K562 (cell line): ENCODE results near the gene CCDC78. TPM values are rescaled to one million over a fixed set of nuclear protein-coding genes. Genes with fewer than 3 reads are reported as not detected.
A peak's percentile ranks its signal among the peaks of the same experiment; 100 is the strongest.

Source experiments
- BRF1 ChIP-seq: IDR thresholded peaks from 3 replicates; pipeline ENCODE4 v1.6.1; 2011; ENCODE audit warnings: borderline replicate concordance, mild to moderate bottlenecking; ENCODE audit not compliant: insufficient read length; ENCODE audit errors: extremely low read depth
- CHCHD3 ChIP-seq: fragments of 250-450 bp; sonication (Bioruptor Pico); IDR thresholded peaks from 2 replicates; pipeline ENCODE4 v2.1.2; 2022; ENCODE audit warnings: mild to moderate bottlenecking
- ETV5 ChIP-seq: sonication (generic); formaldehyde crosslinking; IDR thresholded peaks from 2 replicates; pipeline ENCODE4 v1.4.0; 2020; ENCODE audit warnings: low read depth, mild to moderate bottlenecking, missing genetic modification reagents
- HCFC1 ChIP-seq: IDR thresholded peaks from 2 replicates; pipeline ENCODE4 v1.6.1; 2012; ENCODE audit warnings: low read depth, low read length, improper control_type of control experiment
- HNRNPK ChIP-seq: fragments of 200-400 bp; formaldehyde crosslinking; IDR thresholded peaks from one replicate; pipeline ENCODE4 v1.6.1; 2018; ENCODE audit warnings: mild to moderate bottlenecking, low read depth, low read length; ENCODE audit not compliant: poor library complexity, severe bottlenecking
- MTA2 ChIP-seq: fragments of 450-650 bp; IDR thresholded peaks from 2 replicates; pipeline ENCODE4 v1.6.1; 2016; ENCODE audit warnings: low read depth
- NFATC3 ChIP-seq: fragments of 450-650 bp; IDR thresholded peaks from 2 replicates; pipeline ENCODE4 v1.6.1; 2017; ENCODE audit warnings: mild to moderate bottlenecking
- PHB ChIP-seq: fragments of 250-450 bp; sonication (Bioruptor Pico); IDR thresholded peaks from 2 replicates; pipeline ENCODE4 v1.5.0; 2021
- POLR2G ChIP-seq: fragments of 200-400 bp; formaldehyde crosslinking; IDR thresholded peaks from 2 replicates; pipeline ENCODE4 v1.6.1; 2017; ENCODE audit warnings: low read depth, mild to moderate bottlenecking, antibody characterized with exemption, low read length, moderate library complexity
- PPARD ChIP-seq: fragments of 250-450 bp; sonication (Bioruptor Pico); IDR thresholded peaks from 2 replicates; pipeline ENCODE4 v1.8.0; 2022; ENCODE audit warnings: inconsistent platforms, mild to moderate bottlenecking, moderate library complexity
- RAD21 ChIP-seq, 2 experiments: fragments of 250-450 bp in 1 of 2; fragments of 450-650 bp in 1 of 2; sonication (Bioruptor Pico) in 1 of 2; formaldehyde crosslinking in 1 of 2; IDR thresholded peaks in 1 of 2; conservative IDR thresholded peaks in 1 of 2; 2 replicates each; pipeline versions ENCODE4 v1.4.0 to v1.8.0; 2020 to 2022; ENCODE audit warnings: mild to moderate bottlenecking in 2 of 2, moderate library complexity in 1 of 2
- RFX1 ChIP-seq: fragments of 450-650 bp; IDR thresholded peaks from 2 replicates; pipeline ENCODE4 v1.6.1; 2016; ENCODE audit warnings: mild to moderate bottlenecking, moderate library complexity
- SRSF7 ChIP-seq: fragments of 200-400 bp; formaldehyde crosslinking; optimal IDR thresholded peaks from 2 replicates; pipeline ENCODE3; 2017; ENCODE audit warnings: mild to moderate bottlenecking, low read depth, low read length
- TBP ChIP-seq: optimal IDR thresholded peaks from 2 replicates; pipeline ENCODE3; 2011; ENCODE audit warnings: low read depth, low read length, improper control_type of control experiment
- TEAD1 ChIP-seq, 2 experiments: fragments of 450-650 bp in 1 of 2; sonication (generic) in 1 of 2; formaldehyde crosslinking; IDR thresholded peaks; 2 replicates each; pipeline versions ENCODE4 v1.4.0 to v1.8.0; 2020 to 2022; ENCODE audit warnings: mild to moderate bottlenecking in 2 of 2, missing genetic modification reagents in 1 of 2
- TSC22D4 ChIP-seq: fragments of 450-650 bp; IDR thresholded peaks from 2 replicates; pipeline ENCODE4 v1.6.1; 2016; ENCODE audit warnings: missing genetic modification characterization, missing biosample characterization, control low read depth
- U2AF2 ChIP-seq: fragments of 200-400 bp; formaldehyde crosslinking; optimal IDR thresholded peaks from 2 replicates; pipeline ENCODE3; 2017; ENCODE audit warnings: low read depth, mild to moderate bottlenecking, low read length
- ZNF165 ChIP-seq: fragments of 250-450 bp; sonication (Bioruptor Pico); IDR thresholded peaks from 2 replicates; pipeline ENCODE4 v1.4.0; 2020; ENCODE audit warnings: borderline replicate concordance
- ZNF174 ChIP-seq: fragments of 250-450 bp; sonication (Bioruptor Pico); IDR thresholded peaks from 2 replicates; pipeline ENCODE4 v1.4.0; 2020; ENCODE audit warnings: mild to moderate bottlenecking
- ZNF212 ChIP-seq: fragments of 450-650 bp; formaldehyde crosslinking; IDR thresholded peaks from 2 replicates; pipeline ENCODE4 v1.4.0; 2020; ENCODE audit warnings: mild to moderate bottlenecking
- ZNF282 ChIP-seq: sonication (generic); formaldehyde crosslinking; IDR thresholded peaks from 2 replicates; pipeline ENCODE4 v1.8.1; 2023; ENCODE audit warnings: missing genetic modification reagents
- ZNF77 ChIP-seq: fragments of 250-450 bp; sonication (Bioruptor Pico); IDR thresholded peaks from 2 replicates; pipeline ENCODE4 v1.5.0; 2020
- polyA plus RNA-seq, 8 experiments: library from polyadenylated mRNA; depleted of rRNA in 4 of 8; stranded (reverse) in 5 of 8; unstranded in 3 of 8; fragments of >200 nt; fragmentation: Nextera tagmentation in 2 of 8; fragmentation: Illumina TruSeq in 1 of 8; extraction: Ambion mirVana in 2 of 8; extraction: Trizol in 1 of 8; gene quantifications; 2 replicates each; pipeline versions ENCODE4 v1.2.1 to v1.2.3, GENCODE V29; 2011 to 2014; ENCODE audit warnings: inconsistent platforms in 1 of 8, missing spikeins in 1 of 8
- total RNA-seq, 7 experiments: library from RNA; depleted of rRNA in 6 of 7; stranded (reverse); fragments of >200 nt in 6 of 7; fragmentation: Illumina TruSeq in 2 of 7; extraction: Trizol in 2 of 7; gene quantifications; 2 replicates each; pipeline versions ENCODE4 v1.2.1 to v1.2.3, GENCODE V29; 2011 to 2021; ENCODE audit warnings: low replicate concordance in 1 of 7
- TF ChIP-seq, protein P1 (sequence below): fragments of 250-450 bp; sonication (Bioruptor Pico); IDR thresholded peaks from 2 replicates; pipeline ENCODE4 v1.8.0; 2021; ENCODE audit warnings: moderate library complexity, mild to moderate bottlenecking, inconsistent platforms
- TF ChIP-seq, protein P2 (sequence below): sonication (generic); formaldehyde crosslinking; IDR thresholded peaks from 2 replicates; pipeline ENCODE4 v1.8.0; 2022; ENCODE audit warnings: mild to moderate bottlenecking, missing genetic modification reagents
- TF ChIP-seq, protein P3 (sequence below): fragments of 450-650 bp; IDR thresholded peaks from one replicate; pipeline ENCODE4 v1.6.1; 2018; ENCODE audit warnings: mild to moderate bottlenecking, moderate library complexity; ENCODE audit not compliant: partially characterized antibody

The CCDC78 gene
- total and polyA plus RNA-seq, 9 of the 15 experiments (the other 6 are each of a cell fraction or from before 2014, with no cell fraction given): 0.24 to 17.7 (median 2.9) TPM

DNA sequence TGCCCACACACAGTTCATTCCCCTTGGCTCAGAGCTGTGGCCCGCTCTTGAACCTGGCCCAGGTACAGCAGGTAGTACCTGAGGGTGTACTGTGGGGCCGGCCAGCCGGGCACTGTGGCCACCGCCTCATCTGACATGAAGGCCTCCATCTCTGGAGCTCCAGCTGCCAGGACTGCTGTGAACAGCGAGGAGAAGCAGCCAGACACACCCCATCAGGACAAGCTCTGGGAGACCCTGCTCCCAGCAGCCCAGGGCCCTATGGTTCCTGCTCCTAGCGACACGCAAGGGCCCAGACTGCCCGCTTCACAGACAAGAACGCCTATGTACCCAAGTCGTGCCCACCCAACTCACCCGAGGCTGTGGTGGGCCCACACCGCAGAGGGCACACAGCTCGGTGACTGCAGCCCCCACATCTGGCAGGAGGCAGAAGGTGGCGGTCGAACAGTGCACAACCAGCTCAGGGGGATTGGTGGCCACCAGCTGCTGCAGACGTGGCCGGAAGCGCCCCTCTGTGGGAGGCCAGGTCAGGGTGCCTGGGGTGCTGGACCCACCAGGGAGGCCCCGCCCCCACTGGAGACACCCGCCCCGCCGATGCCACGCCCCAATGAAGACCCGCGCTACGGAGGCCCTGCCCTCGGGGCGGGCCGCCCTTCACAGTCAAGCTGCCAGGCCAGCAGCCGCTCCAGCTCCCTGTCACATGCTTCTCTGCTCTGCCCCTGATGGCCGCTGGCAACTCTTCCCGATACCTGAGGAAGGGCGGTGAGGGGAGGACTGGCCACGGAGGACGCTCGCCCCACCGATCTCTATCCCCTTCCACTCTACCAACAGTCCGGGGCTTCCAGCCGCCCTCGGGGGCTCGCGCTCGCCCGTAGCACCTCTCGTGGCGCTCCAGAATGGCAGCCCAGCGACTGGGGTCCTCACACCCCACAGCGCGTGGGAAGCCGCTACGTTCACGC, 47.1 kb downstream of the CCDC78 start (continued):
- TF ChIP-seq BRF1 (no peak), RAD21 (CRISPR knock-in tag; conservative IDR thresholded peaks at IDR 0.05 in 1 of 2, IDR thresholded peaks at IDR 0.05 in 1 of 2) (no peak), SRSF7 (no peak), RFX1 (no peak), TBP (peak; percentile 49), NFATC3 (no peak), ZNF77 (CRISPR knock-in tag) (no peak), ZNF212 (CRISPR knock-in tag) (no peak), U2AF2 (no peak), ZNF282 (CRISPR knock-in tag) (no peak), ETV5 (CRISPR knock-in tag) (no peak; the same call in 1 of the 2 replicates), PHB (CRISPR knock-in tag) (no peak), CHCHD3 (CRISPR knock-in tag) (no peak), HCFC1 (no peak), TSC22D4 (tag) (no peak), MTA2 (no peak), ZNF165 (CRISPR knock-in tag) (no peak), HNRNPK (no peak), POLR2G (peak; percentile 67), PPARD (CRISPR knock-in tag) (no peak), TEAD1 (CRISPR knock-in tag; IDR thresholded peaks at IDR 0.05) (no peak), ZNF174 (no peak)
- TF ChIP-seq, protein P1, sequence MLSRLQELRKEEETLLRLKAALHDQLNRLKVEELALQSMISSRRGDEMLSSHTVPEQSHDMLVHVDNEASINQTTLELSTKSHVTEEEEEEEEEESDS: no peak
- TF ChIP-seq, protein P2, sequence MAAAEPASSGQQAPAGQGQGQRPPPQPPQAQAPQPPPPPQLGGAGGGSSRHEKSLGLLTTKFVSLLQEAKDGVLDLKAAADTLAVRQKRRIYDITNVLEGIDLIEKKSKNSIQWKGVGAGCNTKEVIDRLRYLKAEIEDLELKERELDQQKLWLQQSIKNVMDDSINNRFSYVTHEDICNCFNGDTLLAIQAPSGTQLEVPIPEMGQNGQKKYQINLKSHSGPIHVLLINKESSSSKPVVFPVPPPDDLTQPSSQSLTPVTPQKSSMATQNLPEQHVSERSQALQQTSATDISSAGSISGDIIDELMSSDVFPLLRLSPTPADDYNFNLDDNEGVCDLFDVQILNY (CRISPR knock-in tag): no peak
- TF ChIP-seq, protein P3, sequence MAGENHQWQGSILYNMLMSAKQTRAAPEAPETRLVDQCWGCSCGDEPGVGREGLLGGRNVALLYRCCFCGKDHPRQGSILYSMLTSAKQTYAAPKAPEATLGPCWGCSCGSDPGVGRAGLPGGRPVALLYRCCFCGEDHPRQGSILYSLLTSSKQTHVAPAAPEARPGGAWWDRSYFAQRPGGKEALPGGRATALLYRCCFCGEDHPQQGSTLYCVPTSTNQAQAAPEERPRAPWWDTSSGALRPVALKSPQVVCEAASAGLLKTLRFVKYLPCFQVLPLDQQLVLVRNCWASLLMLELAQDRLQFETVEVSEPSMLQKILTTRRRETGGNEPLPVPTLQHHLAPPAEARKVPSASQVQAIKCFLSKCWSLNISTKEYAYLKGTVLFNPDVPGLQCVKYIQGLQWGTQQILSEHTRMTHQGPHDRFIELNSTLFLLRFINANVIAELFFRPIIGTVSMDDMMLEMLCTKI: no peak
